H1 (cell line): ENCODE data around the gene RHO. TPM values are rescaled to one million over a fixed set of nuclear protein-coding genes. Genes with fewer than 3 reads are reported as not detected.

Source experiments
- CTCF ChIA-PET: fragments of 300-600 bp; sonication (Branson Sonifier 250); formaldehyde crosslinking; loops from one replicate; lab custom pipeline; 2021; ENCODE audit not compliant: partially characterized antibody; lab: Charles Lee
- POLR2A ChIA-PET: fragments of 300-600 bp; sonication (Branson Sonifier 250); formaldehyde crosslinking; loops from one replicate; lab custom pipeline; 2021; ENCODE audit warnings: inconsistent platforms; ENCODE audit not compliant: partially characterized antibody; lab: Charles Lee
- DNase-seq, 2 experiments: peaks; one replicate each; pipeline versions ENCODE4 v3.0.0 to v3.0.0-alpha.2; 2010 to 2022; ENCODE audit warnings: low spot score in 2 of 2, low read depth in 1 of 2, mixed read lengths in 1 of 2
- FAIRE-seq: peaks from 2 replicates; lab custom pipeline; 2011; peaks lifted over from hg19 to GRCh38; lab: Jason Lieb, UNC
- H2AFZ ChIP-seq: 2 replicates; pipeline ENCODE4 v1.8.1; 2012; ENCODE audit warnings: low read length, inconsistent platforms
- H2AK5ac ChIP-seq: 2 replicates; pipeline ENCODE4 v1.6.1; 2013; ENCODE audit warnings: low read depth, low read length
- H2BK120ac ChIP-seq: replicated peaks from 2 replicates; pipeline ENCODE3; 2013; ENCODE audit warnings: low read depth, low read length, inconsistent platforms
- H2BK12ac ChIP-seq: 2 replicates; pipeline ENCODE4 v1.6.1; 2013; ENCODE audit warnings: low read depth, low read length
- H2BK15ac ChIP-seq: 2 replicates; pipeline ENCODE4 v1.6.1; 2013; ENCODE audit warnings: low read length
- H2BK20ac ChIP-seq: 2 replicates; pipeline ENCODE4 v1.6.1; 2013; ENCODE audit warnings: low read length
- H2BK5ac ChIP-seq: 2 replicates; pipeline ENCODE4 v1.6.1; 2013; ENCODE audit warnings: low read depth, low read length
- H3K14ac ChIP-seq: 2 replicates; pipeline ENCODE4 v1.6.1; 2013; ENCODE audit warnings: inconsistent platforms; ENCODE audit not compliant: insufficient read length
- H3K18ac ChIP-seq: 2 replicates; pipeline ENCODE4 v1.6.1; 2013; ENCODE audit warnings: low read length; ENCODE audit errors: extremely low read depth
- H3K23ac ChIP-seq: 2 replicates; pipeline ENCODE4 v1.6.1; 2013; ENCODE audit warnings: inconsistent platforms; ENCODE audit not compliant: insufficient read length
- H3K23me2 ChIP-seq: 2 replicates; pipeline ENCODE4 v1.6.1; 2013; ENCODE audit warnings: low read depth, low read length
- H3K27ac ChIP-seq: 2 replicates; pipeline ENCODE4 v1.6.1; 2011; ENCODE audit warnings: low read depth, low read length, inconsistent platforms
- H3K27me3 ChIP-seq, 4 experiments: replicated peaks in 1 of 4; 1 replicate in 1 of 4; 2 replicates in 3 of 4; pipeline versions ENCODE4 v1.6.1 to v1.8.1; 2011 to 2013; ENCODE audit warnings: low read length in 3 of 4, mild to moderate bottlenecking in 3 of 4, inconsistent platforms in 2 of 4, mixed read lengths in 2 of 4, moderate library complexity in 1 of 4; ENCODE audit not compliant: control insufficient read depth in 3 of 4, insufficient read depth in 3 of 4; ENCODE audit errors: extremely low read depth in 1 of 4
- H3K36me3 ChIP-seq, 4 experiments: 2 replicates each; pipeline versions ENCODE4 v1.6.1 to v1.8.1; 2011 to 2013; ENCODE audit warnings: mild to moderate bottlenecking in 4 of 4, low read length in 3 of 4, moderate library complexity in 2 of 4, control low read depth in 1 of 4, inconsistent platforms in 1 of 4; ENCODE audit not compliant: insufficient read depth in 4 of 4, control insufficient read depth in 2 of 4
- H3K4ac ChIP-seq: replicated peaks from 2 replicates; pipeline ENCODE3; 2013; ENCODE audit warnings: low read length, low read depth, mixed read lengths, inconsistent platforms; ENCODE audit not compliant: insufficient read length
- H3K4me1 ChIP-seq, 4 experiments: replicated peaks in 1 of 4; 1 replicate in 1 of 4; 2 replicates in 3 of 4; pipeline versions ENCODE4 v1.6.1 to v1.8.1; 2011 to 2013; ENCODE audit warnings: low read length in 3 of 4, inconsistent platforms in 2 of 4, mixed read lengths in 1 of 4; ENCODE audit not compliant: insufficient read depth in 4 of 4, control insufficient read depth in 3 of 4
- H3K4me2 ChIP-seq, 2 experiments: 2 replicates each; pipeline versions ENCODE4 v1.6.1 to v1.8.1; 2011 to 2013; ENCODE audit warnings: low read depth in 2 of 2, low read length in 2 of 2, control low read depth in 1 of 2, inconsistent platforms in 1 of 2, mild to moderate bottlenecking in 1 of 2; ENCODE audit not compliant: insufficient read depth in 1 of 2
- H3K4me3 ChIP-seq, 4 experiments: fragments of 200-600, 300-600 bp in 1 of 4; sonication (generic), shearing (Covaris generic), sonication (Bioruptor Twin) in 1 of 4; 2 replicates each; pipeline versions ENCODE4 v1.5.1 to v1.8.1; 2011 to 2016; ENCODE audit warnings: low read length in 4 of 4, low read depth in 3 of 4, control low read depth in 2 of 4, inconsistent platforms in 2 of 4, mild to moderate bottlenecking in 2 of 4, mixed read lengths in 1 of 4, moderate library complexity in 1 of 4; ENCODE audit not compliant: insufficient read depth in 2 of 4; ENCODE audit errors: extremely low read depth in 1 of 4
- H3K56ac ChIP-seq: replicated peaks from 2 replicates; pipeline ENCODE3; 2013; ENCODE audit warnings: low read depth, mild to moderate bottlenecking, mixed read lengths, low read length, inconsistent platforms; ENCODE audit not compliant: insufficient read length
- H3K79me1 ChIP-seq: 2 replicates; pipeline ENCODE4 v1.6.1; 2013; ENCODE audit warnings: low read depth, low read length, control low read depth
- H3K79me2 ChIP-seq, 2 experiments: 2 replicates each; pipeline versions ENCODE4 v1.6.1 to v1.8.1; 2012 to 2013; ENCODE audit warnings: low read length in 2 of 2, mild to moderate bottlenecking in 2 of 2, inconsistent platforms in 1 of 2; ENCODE audit not compliant: insufficient read depth in 2 of 2, control insufficient read depth in 1 of 2
- H3K9ac ChIP-seq, 4 experiments: replicated peaks in 1 of 4; 1 replicate in 1 of 4; 2 replicates in 3 of 4; pipeline versions ENCODE4 v1.6.1 to v1.8.1; 2011 to 2013; ENCODE audit warnings: low read depth in 3 of 4, low read length in 3 of 4, control low read depth in 2 of 4, mild to moderate bottlenecking in 2 of 4, moderate library complexity in 2 of 4, inconsistent platforms in 1 of 4; ENCODE audit errors: extremely low read depth in 1 of 4
- H3K9me3 ChIP-seq, 2 experiments: 2 replicates each; pipeline versions ENCODE4 v1.6.1 to v1.8.1; 2012 to 2013; ENCODE audit warnings: mild to moderate bottlenecking in 2 of 2, moderate library complexity in 2 of 2, control low read depth in 1 of 2, inconsistent platforms in 1 of 2, low read depth in 1 of 2, low read length in 1 of 2, mixed read lengths in 1 of 2; ENCODE audit not compliant: insufficient read depth in 2 of 2
- H4K20me1 ChIP-seq, 2 experiments: replicated peaks in 1 of 2; 2 replicates each; pipeline versions ENCODE3 to v1.8.1; 2011 to 2013; ENCODE audit warnings: inconsistent platforms in 2 of 2, low read length in 2 of 2, mild to moderate bottlenecking in 1 of 2; ENCODE audit not compliant: insufficient read depth in 2 of 2, control insufficient read depth in 1 of 2
- H4K5ac ChIP-seq: 2 replicates; pipeline ENCODE4 v1.6.1; 2013; ENCODE audit warnings: low read length, low read depth, mixed read lengths, inconsistent platforms; ENCODE audit not compliant: insufficient read length
- H4K8ac ChIP-seq: 2 replicates; pipeline ENCODE4 v1.8.0; 2013; ENCODE audit warnings: mild to moderate bottlenecking, moderate library complexity, low read length, inconsistent platforms; ENCODE audit not compliant: insufficient read depth; ENCODE audit errors: extremely low read depth
- H4K91ac ChIP-seq: replicated peaks from 2 replicates; pipeline ENCODE3; 2013; ENCODE audit warnings: low read length, mixed read lengths, inconsistent platforms; ENCODE audit not compliant: insufficient read length
- CEBPB ChIP-seq: IDR thresholded peaks from 2 replicates; pipeline ENCODE4 v1.6.1; 2012; ENCODE audit warnings: low read depth, low read length
- CHD1 ChIP-seq: IDR thresholded peaks from 2 replicates; pipeline ENCODE4 v1.6.1; 2012; ENCODE audit warnings: low read depth, low read length, improper control_type of control experiment
- GTF2F1 ChIP-seq: IDR thresholded peaks from 2 replicates; pipeline ENCODE4 v1.6.1; 2012; ENCODE audit warnings: low read depth, low read length, improper control_type of control experiment, borderline replicate concordance
- KDM4A ChIP-seq: IDR thresholded peaks from one replicate; pipeline ENCODE4 v1.7.1; 2012; ENCODE audit warnings: low read depth, mild to moderate bottlenecking, moderate library complexity, low read length, inconsistent platforms; ENCODE audit not compliant: severe bottlenecking
- POLR2A ChIP-seq, 2 experiments: IDR thresholded peaks; 1 replicate in 1 of 2; 2 replicates in 1 of 2; pipeline ENCODE4 v1.6.1; 2011; ENCODE audit warnings: low read depth in 2 of 2, low read length in 2 of 2, mild to moderate bottlenecking in 2 of 2; ENCODE audit errors: control extremely low read depth in 1 of 2
- RAD21 ChIP-seq, 2 experiments: IDR thresholded peaks in 1 of 2; conservative IDR thresholded peaks in 1 of 2; 2 replicates each; pipeline ENCODE4 v1.6.1; 2011; ENCODE audit warnings: low read depth in 2 of 2, low read length in 2 of 2, improper control_type of control experiment in 1 of 2, inconsistent platforms in 1 of 2, mild to moderate bottlenecking in 1 of 2, moderate library complexity in 1 of 2
- RBBP5 ChIP-seq: IDR thresholded peaks from 2 replicates; pipeline ENCODE4 v1.7.1; 2012; ENCODE audit warnings: low read depth, mild to moderate bottlenecking, inconsistent platforms, low read length, moderate library complexity, borderline replicate concordance
- RXRA ChIP-seq: IDR thresholded peaks from 2 replicates; pipeline ENCODE4 v1.6.1; 2011; ENCODE audit warnings: low read depth, mild to moderate bottlenecking, low read length, moderate library complexity; ENCODE audit not compliant: insufficient read depth
- WGBS, 2 experiments: shearing (Covaris generic) in 1 of 2; methylation state at CpG; one replicate each; pipeline versions ENCODE4 v1.1.6 to v1.1.7; 2013 to 2015; ENCODE audit warnings: low lambda C conversion rate in 2 of 2, mixed read lengths in 2 of 2, inconsistent platforms in 1 of 2, low coverage in 1 of 2, missing lambda C conversion rate in 1 of 2; ENCODE audit not compliant: insufficient replicate concordance in 2 of 2, insufficient coverage in 1 of 2, insufficient read length in 1 of 2; ENCODE audit errors: extremely low coverage in 1 of 2, missing lambda C conversion rate in 1 of 2; 5-methylcytosine and 5-hydroxymethylcytosine counted together
- polyA plus RNA-seq, 7 experiments: library from polyadenylated mRNA; depleted of rRNA in 3 of 7; stranded (reverse) in 5 of 7; unstranded in 2 of 7; fragments of >200 nt in 5 of 7; fragments of 200-250 nt in 2 of 7; gene quantifications; 1 replicate in 5 of 7; 2 replicates in 1 of 7; 4 replicates in 1 of 7; pipeline versions ENCODE4 v1.2.1 to v1.2.3, GENCODE V29; 2011 to 2013; ENCODE audit warnings: missing spikeins in 2 of 7, mixed read lengths in 2 of 7
- total RNA-seq: library from RNA; stranded (reverse); fragmentation: NEBNext Ultra II Directional; extraction: Animal tissue kit (Norgen Biotek cat#: 25700); gene quantifications from 2 replicates; pipeline ENCODE4 v1.2.1, GENCODE V29; 2021
- TF ChIP-seq, protein P1 (sequence below), 3 experiments: IDR thresholded peaks; 1 replicate in 2 of 3; 2 replicates in 1 of 3; pipeline versions ENCODE4 v1.5.1 to v1.6.1; 2011; ENCODE audit warnings: low read length in 3 of 3, mild to moderate bottlenecking in 3 of 3, inconsistent platforms in 2 of 3, low read depth in 1 of 3, moderate library complexity in 1 of 3; ENCODE audit not compliant: insufficient read depth in 1 of 3; ENCODE audit errors: control extremely low read depth in 1 of 3

Gene RHO
- total and polyA plus RNA-seq, 2 of the 8 experiments (the other 6 are each of a cell fraction or from before 2014, with no cell fraction given): not detected

DNA sequence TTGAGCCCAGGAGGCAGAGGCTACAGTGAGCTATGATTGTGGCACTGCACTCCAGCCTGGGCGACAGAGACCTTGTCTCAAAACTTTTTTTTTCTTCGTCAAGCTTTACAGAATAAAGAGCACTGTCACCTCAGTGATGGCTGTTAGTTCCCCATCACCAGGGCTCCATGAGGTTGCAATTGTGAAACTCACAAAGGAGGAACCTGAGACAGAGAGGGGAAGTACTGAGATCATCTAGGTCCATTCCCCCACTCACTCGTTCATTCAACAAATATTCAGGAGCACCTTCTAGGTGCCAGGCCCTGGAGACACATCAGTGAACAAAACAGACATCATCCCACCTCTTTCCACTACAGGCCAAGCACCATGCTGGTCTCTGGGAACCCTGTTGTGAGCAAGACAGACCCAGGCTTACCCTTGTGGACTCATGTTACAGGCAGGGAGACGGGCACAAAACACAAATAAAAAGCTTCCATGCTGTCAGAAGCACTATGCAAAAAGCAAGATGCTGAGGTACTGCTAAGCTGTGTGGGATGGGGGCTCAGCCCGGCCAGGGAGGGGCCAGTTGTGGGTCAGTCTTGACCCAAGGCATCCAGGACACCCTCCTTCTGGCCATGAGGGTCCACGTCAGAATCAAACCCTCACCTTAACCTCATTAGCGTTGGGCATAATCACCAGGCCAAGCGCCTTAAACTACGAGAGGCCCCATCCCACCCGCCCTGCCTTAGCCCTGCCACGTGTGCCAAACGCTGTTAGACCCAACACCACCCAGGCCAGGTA lies 2.1 kb upstream of the RHO start:
- H3K18ac ChIP-seq: no peak overlapping the region
- H3K14ac ChIP-seq: no peak overlapping the region
- 77% methylated on average over 11 of the region's 12 CpGs; no CpG with 5 or more reads in 1 of the 2 experiments for WGBS, 2 experiments
- CTCF ChIA-PET: interaction anchor here (0.7 to 1.9 kb wide), 11 partner anchors 8 to 1487 kb away, joined by 3 to 4 read pairs (median 3); no protein-coding TSS in a partner anchor
- no peak overlapping the region for H4K91ac ChIP-seq
- no peak for FAIRE-seq
- H3K4me2 ChIP-seq: peak overlapping the region in 1 of 2 experiments; percentile 42; a peak in 2 of 4 replicates
- no peak overlapping the region for H2AFZ ChIP-seq
- no peak overlapping the region for H4K5ac ChIP-seq
- no peak overlapping the region for H3K4me3 ChIP-seq
- POLR2A ChIA-PET: interaction anchor here (0.9 to 2.7 kb wide), 7 partner anchors 8 to 67 kb away, joined by 3 to 12 read pairs (median 5); no protein-coding TSS in a partner anchor
- no peaks in the 10 kb centered on the region for H3K79me1 ChIP-seq
- H3K27ac ChIP-seq: no peak overlapping the region
- H3K9ac ChIP-seq: no peak overlapping the region; a peak in 2 of 7 replicates
- H3K23me2 ChIP-seq: peaks cover 2% of the 10 kb centered on the region; the same call in 1 of the 2 replicates
- H4K8ac ChIP-seq: no peak overlapping the region
- no peak overlapping the region for H2BK5ac ChIP-seq
- no peak overlapping the region for H2AK5ac ChIP-seq
- 0 out of 2 replicates have a peak overlapping the region, but pooled peaks have one; percentile 76 for H2BK12ac ChIP-seq
- no peak overlapping the region for H3K23ac ChIP-seq
- no peak overlapping the region for H2BK120ac ChIP-seq
- H3K27me3 ChIP-seq: no peaks in the 10 kb centered on the region
- H2BK15ac ChIP-seq: no peak overlapping the region
- H3K4me1 ChIP-seq: peaks cover 3 to 21% (median 9%) of the 10 kb centered on the region in 4 experiments
- no peaks in the 10 kb centered on the region for H4K20me1 ChIP-seq
- no peaks in the 10 kb centered on the region for H3K9me3 ChIP-seq
- H3K4ac ChIP-seq: no peak overlapping the region
- peak in 1 of 2 experiments; percentile 47 for DNase-seq
- H3K56ac ChIP-seq: no peak overlapping the region
- H3K36me3 ChIP-seq: no peaks in the 10 kb centered on the region
- no peak overlapping the region; the same call in 1 of the 2 replicates for H2BK20ac ChIP-seq
- no peaks in the 10 kb centered on the region for H3K79me2 ChIP-seq
- TF ChIP-seq RBBP5 (no peak), RAD21 (IDR thresholded peaks at IDR 0.05 in 1 of 2, conservative IDR thresholded peaks at IDR 0.05 in 1 of 2; ENCODE audit: low read depth in 2 of 2, low read length in 2 of 2) (no peak), POLR2A (IDR thresholded peaks at IDR 0.05; ENCODE audit: control extremely low read depth in 1 of 2, low read depth in 2 of 2, low read length in 2 of 2) (no peak), KDM4A (no peak), RXRA (no peak), CHD1 (no peak), GTF2F1 (no peak), CEBPB (no peak)
- TF ChIP-seq, protein P1, sequence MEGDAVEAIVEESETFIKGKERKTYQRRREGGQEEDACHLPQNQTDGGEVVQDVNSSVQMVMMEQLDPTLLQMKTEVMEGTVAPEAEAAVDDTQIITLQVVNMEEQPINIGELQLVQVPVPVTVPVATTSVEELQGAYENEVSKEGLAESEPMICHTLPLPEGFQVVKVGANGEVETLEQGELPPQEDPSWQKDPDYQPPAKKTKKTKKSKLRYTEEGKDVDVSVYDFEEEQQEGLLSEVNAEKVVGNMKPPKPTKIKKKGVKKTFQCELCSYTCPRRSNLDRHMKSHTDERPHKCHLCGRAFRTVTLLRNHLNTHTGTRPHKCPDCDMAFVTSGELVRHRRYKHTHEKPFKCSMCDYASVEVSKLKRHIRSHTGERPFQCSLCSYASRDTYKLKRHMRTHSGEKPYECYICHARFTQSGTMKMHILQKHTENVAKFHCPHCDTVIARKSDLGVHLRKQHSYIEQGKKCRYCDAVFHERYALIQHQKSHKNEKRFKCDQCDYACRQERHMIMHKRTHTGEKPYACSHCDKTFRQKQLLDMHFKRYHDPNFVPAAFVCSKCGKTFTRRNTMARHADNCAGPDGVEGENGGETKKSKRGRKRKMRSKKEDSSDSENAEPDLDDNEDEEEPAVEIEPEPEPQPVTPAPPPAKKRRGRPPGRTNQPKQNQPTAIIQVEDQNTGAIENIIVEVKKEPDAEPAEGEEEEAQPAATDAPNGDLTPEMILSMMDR (IDR thresholded peaks at IDR 0.05; ENCODE audit: control extremely low read depth in 1 of 3, insufficient read depth in 1 of 3, low read depth in 1 of 3, low read length in 3 of 3): no peak
